HepG2 (cell line): Measurements from ENCODE around the gene IWS1. TPM values are rescaled to one million over a fixed set of nuclear protein-coding genes. Genes with fewer than 3 reads are reported as not detected.

Source experiments
- FOSL1 ChIP-seq: sonication (generic); formaldehyde crosslinking; IDR thresholded peaks from 2 replicates; pipeline ENCODE4 v1.9.0; 2021; ENCODE audit warnings: missing genetic modification reagents, borderline replicate concordance
- MAF1 ChIP-seq: sonication (generic); formaldehyde crosslinking; IDR thresholded peaks from 2 replicates; pipeline ENCODE4 v1.5.0; 2020; ENCODE audit warnings: missing genetic modification reagents, borderline replicate concordance
- U2AF1 ChIP-seq: fragments of 200-400 bp; formaldehyde crosslinking; optimal IDR thresholded peaks from 2 replicates; pipeline ENCODE3; 2017; ENCODE audit warnings: mild to moderate bottlenecking, low read depth, low read length
- ZKSCAN8 ChIP-seq: IDR thresholded peaks from 2 replicates; pipeline ENCODE4 v1.6.1; 2016; ENCODE audit warnings: borderline replicate concordance, missing genetic modification reagents, missing compliant biosample characterization
- ZNF180 ChIP-seq: sonication (generic); formaldehyde crosslinking; IDR thresholded peaks from 2 replicates; pipeline ENCODE4 v1.4.0; 2020; ENCODE audit warnings: low read depth, missing genetic modification reagents, borderline replicate concordance
- ZNF564 ChIP-seq: sonication (generic); formaldehyde crosslinking; IDR thresholded peaks from 2 replicates; pipeline ENCODE4 v1.8.1; 2023; ENCODE audit warnings: mild to moderate bottlenecking, missing genetic modification reagents
- ZNF607 ChIP-seq: sonication (generic); formaldehyde crosslinking; IDR thresholded peaks from 2 replicates; pipeline ENCODE4 v1.5.1; 2020; ENCODE audit warnings: missing genetic modification reagents, mild to moderate bottlenecking, borderline replicate concordance
- ZSCAN20 ChIP-seq: sonication (generic); formaldehyde crosslinking; IDR thresholded peaks from 2 replicates; pipeline ENCODE4 v1.4.0; 2020; ENCODE audit warnings: missing genetic modification reagents, mild to moderate bottlenecking, borderline replicate concordance
- polyA plus RNA-seq, 8 experiments: library from polyadenylated mRNA; depleted of rRNA in 3 of 8; stranded (reverse) in 7 of 8; unstranded in 1 of 8; fragments of >200 nt; fragmentation: Illumina TruSeq in 4 of 8; extraction: Trizol in 4 of 8; gene quantifications; 2 replicates each; pipeline versions ENCODE4 v1.2.1 to v1.2.3, GENCODE V29; 2011 to 2016; ENCODE audit warnings: low read depth in 4 of 8, missing spikeins in 1 of 8, mixed read lengths in 1 of 8; ENCODE audit not compliant: insufficient read depth in 1 of 8
- total RNA-seq, 5 experiments: library from RNA; depleted of rRNA; stranded (reverse); fragments of >200 nt; fragmentation: Illumina TruSeq; extraction: Trizol; gene quantifications; 2 replicates each; pipeline ENCODE4 v1.2.3, GENCODE V29; 2016; ENCODE audit warnings: low read depth in 1 of 5
- TF ChIP-seq, protein P1 (sequence below): sonication (generic); formaldehyde crosslinking; IDR thresholded peaks from 2 replicates; pipeline ENCODE4 v1.4.0; 2020; ENCODE audit warnings: missing genetic modification reagents
- TF ChIP-seq, protein P2 (sequence below): sonication (generic); formaldehyde crosslinking; IDR thresholded peaks from 2 replicates; pipeline ENCODE4 v1.9.0; 2021; ENCODE audit warnings: missing genetic modification reagents, borderline replicate concordance
- TF ChIP-seq, protein P3 (sequence below): sonication (generic); formaldehyde crosslinking; IDR thresholded peaks from 2 replicates; pipeline ENCODE4 v1.4.0; 2020; ENCODE audit warnings: low read depth, mild to moderate bottlenecking, missing genetic modification reagents
- TF ChIP-seq, protein P4 (sequence below): sonication (generic); IDR thresholded peaks from 2 replicates; pipeline ENCODE4 v1.6.1; 2016; ENCODE audit warnings: low read depth, borderline replicate concordance
- TF ChIP-seq, protein P5 (sequence below): sonication (generic); formaldehyde crosslinking; IDR thresholded peaks from 2 replicates; pipeline ENCODE4 v1.8.0; 2022; ENCODE audit warnings: mild to moderate bottlenecking, missing genetic modification reagents, borderline replicate concordance

The IWS1 gene
- total and polyA plus RNA-seq, 2 of the 13 experiments (the other 11 are each of a cell fraction or from before 2014, with no cell fraction given), result 28.9 to 62.3 TPM

DNA sequence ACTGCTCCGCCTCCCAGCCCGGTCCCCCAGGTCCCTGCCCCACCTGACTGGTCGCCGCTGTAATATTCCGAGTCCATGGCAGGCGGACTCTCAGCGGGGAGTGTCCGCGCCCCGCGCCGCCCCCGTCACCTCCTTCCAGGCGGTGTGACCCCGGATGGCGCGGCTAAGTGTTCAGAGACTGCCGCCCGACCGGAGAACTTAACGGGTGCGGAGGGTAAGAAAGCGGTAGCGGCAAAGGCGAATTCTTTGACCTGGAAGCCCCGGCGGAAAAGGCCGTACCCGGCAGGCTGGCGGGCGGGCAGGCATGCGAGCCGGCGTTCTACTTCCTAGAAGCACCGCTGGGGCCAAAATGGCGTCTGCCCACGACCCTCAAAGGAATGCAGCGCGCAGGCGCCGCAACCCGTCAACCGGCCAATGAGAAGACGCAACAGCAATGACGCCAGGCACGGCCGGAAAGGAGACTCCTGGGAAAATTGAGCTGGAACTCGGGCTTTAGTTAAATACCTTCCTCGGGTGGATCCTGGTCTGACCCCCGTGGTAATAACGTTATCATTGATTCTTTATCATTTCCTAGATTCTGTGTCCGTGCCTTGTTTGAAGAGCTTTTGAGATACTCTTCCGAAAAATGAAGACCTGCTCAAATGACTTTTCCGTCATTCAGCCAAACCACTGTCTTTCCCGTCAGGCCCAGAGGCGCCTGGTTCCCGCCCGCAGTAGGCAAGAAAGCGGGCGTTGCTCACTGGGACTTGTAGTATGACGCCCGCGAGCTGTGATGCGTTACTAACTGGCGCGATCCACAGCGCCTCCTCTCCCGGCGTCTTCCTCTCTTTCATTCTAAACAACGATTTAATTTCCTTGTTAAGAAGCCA lies at the start of gene IWS1 (continued):
- TF ChIP-seq, protein P1, sequence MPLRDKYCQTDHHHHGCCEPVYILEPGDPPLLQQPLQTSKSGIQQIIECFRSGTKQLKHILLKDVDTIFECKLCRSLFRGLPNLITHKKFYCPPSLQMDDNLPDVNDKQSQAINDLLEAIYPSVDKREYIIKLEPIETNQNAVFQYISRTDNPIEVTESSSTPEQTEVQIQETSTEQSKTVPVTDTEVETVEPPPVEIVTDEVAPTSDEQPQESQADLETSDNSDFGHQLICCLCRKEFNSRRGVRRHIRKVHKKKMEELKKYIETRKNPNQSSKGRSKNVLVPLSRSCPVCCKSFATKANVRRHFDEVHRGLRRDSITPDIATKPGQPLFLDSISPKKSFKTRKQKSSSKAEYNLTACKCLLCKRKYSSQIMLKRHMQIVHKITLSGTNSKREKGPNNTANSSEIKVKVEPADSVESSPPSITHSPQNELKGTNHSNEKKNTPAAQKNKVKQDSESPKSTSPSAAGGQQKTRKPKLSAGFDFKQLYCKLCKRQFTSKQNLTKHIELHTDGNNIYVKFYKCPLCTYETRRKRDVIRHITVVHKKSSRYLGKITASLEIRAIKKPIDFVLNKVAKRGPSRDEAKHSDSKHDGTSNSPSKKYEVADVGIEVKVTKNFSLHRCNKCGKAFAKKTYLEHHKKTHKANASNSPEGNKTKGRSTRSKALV (CRISPR knock-in tag), result 0 out of 2 replicates have a peak, but pooled peaks have one; percentile 12
- TF ChIP-seq ZNF607 (CRISPR knock-in tag) (no peak), ZNF180 (CRISPR knock-in tag) (no peak), FOSL1 (CRISPR knock-in tag) (no peak), ZNF564 (CRISPR knock-in tag) (peak; percentile 54; the same call in 1 of the 2 replicates), U2AF1 (peak; percentile 30), ZKSCAN8 (CRISPR knock-in tag) (peak; percentile 80; the same call in 1 of the 2 replicates), ZSCAN20 (CRISPR knock-in tag) (0 out of 2 replicates have a peak, but pooled peaks have one; percentile 68), MAF1 (CRISPR knock-in tag) (no peak)
- TF ChIP-seq, protein P2, sequence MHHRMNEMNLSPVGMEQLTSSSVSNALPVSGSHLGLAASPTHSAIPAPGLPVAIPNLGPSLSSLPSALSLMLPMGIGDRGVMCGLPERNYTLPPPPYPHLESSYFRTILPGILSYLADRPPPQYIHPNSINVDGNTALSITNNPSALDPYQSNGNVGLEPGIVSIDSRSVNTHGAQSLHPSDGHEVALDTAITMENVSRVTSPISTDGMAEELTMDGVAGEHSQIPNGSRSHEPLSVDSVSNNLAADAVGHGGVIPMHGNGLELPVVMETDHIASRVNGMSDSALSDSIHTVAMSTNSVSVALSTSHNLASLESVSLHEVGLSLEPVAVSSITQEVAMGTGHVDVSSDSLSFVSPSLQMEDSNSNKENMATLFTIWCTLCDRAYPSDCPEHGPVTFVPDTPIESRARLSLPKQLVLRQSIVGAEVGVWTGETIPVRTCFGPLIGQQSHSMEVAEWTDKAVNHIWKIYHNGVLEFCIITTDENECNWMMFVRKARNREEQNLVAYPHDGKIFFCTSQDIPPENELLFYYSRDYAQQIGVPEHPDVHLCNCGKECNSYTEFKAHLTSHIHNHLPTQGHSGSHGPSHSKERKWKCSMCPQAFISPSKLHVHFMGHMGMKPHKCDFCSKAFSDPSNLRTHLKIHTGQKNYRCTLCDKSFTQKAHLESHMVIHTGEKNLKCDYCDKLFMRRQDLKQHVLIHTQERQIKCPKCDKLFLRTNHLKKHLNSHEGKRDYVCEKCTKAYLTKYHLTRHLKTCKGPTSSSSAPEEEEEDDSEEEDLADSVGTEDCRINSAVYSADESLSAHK (CRISPR knock-in tag), result no peak
- TF ChIP-seq, protein P3, sequence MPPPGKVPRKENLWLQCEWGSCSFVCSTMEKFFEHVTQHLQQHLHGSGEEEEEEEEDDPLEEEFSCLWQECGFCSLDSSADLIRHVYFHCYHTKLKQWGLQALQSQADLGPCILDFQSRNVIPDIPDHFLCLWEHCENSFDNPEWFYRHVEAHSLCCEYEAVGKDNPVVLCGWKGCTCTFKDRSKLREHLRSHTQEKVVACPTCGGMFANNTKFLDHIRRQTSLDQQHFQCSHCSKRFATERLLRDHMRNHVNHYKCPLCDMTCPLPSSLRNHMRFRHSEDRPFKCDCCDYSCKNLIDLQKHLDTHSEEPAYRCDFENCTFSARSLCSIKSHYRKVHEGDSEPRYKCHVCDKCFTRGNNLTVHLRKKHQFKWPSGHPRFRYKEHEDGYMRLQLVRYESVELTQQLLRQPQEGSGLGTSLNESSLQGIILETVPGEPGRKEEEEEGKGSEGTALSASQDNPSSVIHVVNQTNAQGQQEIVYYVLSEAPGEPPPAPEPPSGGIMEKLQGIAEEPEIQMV (CRISPR knock-in tag), result no peak
- TF ChIP-seq, protein P4, sequence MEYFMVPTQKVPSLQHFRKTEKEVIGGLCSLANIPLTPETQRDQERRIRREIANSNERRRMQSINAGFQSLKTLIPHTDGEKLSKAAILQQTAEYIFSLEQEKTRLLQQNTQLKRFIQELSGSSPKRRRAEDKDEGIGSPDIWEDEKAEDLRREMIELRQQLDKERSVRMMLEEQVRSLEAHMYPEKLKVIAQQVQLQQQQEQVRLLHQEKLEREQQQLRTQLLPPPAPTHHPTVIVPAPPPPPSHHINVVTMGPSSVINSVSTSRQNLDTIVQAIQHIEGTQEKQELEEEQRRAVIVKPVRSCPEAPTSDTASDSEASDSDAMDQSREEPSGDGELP, result no peak
- TF ChIP-seq, protein P5, sequence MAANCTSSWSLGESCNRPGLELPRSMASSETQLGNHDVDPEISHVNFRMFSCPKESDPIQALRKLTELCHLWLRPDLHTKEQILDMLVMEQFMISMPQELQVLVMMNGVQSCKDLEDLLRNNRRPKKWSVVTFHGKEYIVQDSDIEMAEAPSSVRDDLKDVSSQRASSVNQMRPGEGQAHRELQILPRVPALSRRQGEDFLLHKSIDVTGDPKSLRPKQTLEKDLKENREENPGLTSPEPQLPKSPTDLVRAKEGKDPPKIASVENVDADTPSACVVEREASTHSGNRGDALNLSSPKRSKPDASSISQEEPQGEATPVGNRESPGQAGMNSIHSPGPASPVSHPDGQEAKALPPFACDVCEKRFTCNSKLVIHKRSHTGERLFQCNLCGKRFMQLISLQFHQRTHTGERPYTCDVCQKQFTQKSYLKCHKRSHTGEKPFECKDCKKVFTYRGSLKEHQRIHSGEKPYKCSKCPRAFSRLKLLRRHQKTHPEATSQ (CRISPR knock-in tag), result peak; percentile 48; the same call in 1 of the 2 replicates
